ENCODE measurements around the gene TRAF1. TPM values are rescaled to one million over a fixed set of nuclear protein-coding genes. Genes with fewer than 3 reads are reported as not detected.
A peak's percentile ranks its signal among the peaks of the same experiment; 100 is the strongest.

TRAF1 gene
- total RNA-seq, 1 donor from 2014 or later, result 16.7 TPM

DNA sequence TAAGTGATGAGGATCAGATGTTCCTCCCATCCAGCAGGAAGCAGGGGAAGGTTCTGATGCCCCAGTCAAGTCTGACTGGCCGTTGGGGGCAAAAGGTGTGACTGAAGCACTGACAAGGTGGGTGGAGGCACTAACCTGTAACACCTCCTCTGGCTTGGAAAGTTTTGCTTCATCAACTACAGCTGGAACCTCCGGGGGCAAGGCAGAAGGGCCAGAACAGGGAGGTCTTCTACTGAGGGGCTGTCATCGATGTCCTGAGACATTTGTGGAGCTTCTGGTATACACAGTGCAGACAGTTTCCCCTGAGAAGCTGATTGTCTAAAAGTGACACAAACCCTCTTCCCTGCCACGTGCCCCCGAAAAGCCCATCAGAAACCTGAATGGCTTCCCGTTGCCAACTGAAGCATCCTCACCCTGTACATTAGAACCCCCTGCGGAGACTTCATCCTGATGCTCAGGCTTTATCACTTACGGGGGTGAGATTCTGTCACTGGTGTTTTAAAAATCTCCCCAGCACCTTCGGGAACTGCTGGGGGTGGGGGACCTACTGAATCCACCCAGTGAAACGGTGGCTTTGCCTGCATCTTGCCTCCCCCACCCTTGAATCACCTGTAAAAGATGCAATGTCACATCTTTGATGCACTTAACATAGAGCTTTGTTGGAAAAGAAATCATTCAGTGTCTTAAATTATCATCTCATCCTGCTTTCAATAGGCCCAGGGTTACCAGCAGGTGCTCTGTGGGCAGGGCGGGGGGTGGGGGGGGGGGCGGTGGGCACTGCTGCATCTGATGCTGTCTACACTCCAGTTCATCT, 24.6 kb downstream of the TRAF1 start:
- no peaks in the 10 kb centered on the region for H3K9me3 ChIP-seq
- no peak for DNase-seq (ENCODE audit: low spot score in 2 of 2)
- no peaks in the 10 kb centered on the region for H3K27me3 ChIP-seq
- peaks cover 16 to 22% of the 10 kb centered on the region in 2 donors for H3K36me3 ChIP-seq
- H3K27ac ChIP-seq, result no peak overlapping the region
- intact Hi-C loops (cut with DNase I), result no loop called here
- TF ChIP-seq, protein P1, sequence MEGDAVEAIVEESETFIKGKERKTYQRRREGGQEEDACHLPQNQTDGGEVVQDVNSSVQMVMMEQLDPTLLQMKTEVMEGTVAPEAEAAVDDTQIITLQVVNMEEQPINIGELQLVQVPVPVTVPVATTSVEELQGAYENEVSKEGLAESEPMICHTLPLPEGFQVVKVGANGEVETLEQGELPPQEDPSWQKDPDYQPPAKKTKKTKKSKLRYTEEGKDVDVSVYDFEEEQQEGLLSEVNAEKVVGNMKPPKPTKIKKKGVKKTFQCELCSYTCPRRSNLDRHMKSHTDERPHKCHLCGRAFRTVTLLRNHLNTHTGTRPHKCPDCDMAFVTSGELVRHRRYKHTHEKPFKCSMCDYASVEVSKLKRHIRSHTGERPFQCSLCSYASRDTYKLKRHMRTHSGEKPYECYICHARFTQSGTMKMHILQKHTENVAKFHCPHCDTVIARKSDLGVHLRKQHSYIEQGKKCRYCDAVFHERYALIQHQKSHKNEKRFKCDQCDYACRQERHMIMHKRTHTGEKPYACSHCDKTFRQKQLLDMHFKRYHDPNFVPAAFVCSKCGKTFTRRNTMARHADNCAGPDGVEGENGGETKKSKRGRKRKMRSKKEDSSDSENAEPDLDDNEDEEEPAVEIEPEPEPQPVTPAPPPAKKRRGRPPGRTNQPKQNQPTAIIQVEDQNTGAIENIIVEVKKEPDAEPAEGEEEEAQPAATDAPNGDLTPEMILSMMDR (IDR thresholded peaks at IDR 0.05), result no peak
- H3K4me1 ChIP-seq, result peaks cover 7 to 11% of the 10 kb centered on the region in 2 donors
- H3K4me3 ChIP-seq, result no peak overlapping the region

DNA sequence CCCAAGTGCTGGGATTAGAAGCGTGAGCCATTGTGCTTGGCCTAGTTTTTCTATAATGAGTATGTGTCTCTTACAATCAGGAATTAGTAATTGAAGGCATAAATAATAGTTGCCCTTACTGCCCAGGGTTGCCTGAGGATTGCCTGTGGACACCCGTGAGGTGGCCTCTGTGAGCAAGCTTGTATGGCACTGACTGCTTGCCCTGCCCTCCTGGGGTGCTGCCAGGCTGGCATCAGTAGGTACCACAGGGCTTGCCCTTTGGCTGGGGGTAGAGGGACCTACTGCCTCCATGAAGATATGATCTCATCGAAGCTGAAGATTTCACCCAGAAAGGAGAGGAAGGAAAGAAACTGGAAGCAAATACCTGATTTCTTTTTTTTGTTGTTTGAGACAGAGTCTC, 25.8 kb downstream of the TRAF1 start:
- intact Hi-C loops (cut with DNase I), result no loop called here
- no peaks in the 10 kb centered on the region for H3K27me3 ChIP-seq
- no peak for DNase-seq (ENCODE audit: low spot score in 2 of 2)
- H3K4me3 ChIP-seq, result no peak overlapping the region
- H3K4me1 ChIP-seq, result peaks cover 7 to 14% of the 10 kb centered on the region in 2 donors
- H3K9me3 ChIP-seq, result no peaks in the 10 kb centered on the region
- peaks cover 16 to 22% of the 10 kb centered on the region in 2 donors for H3K36me3 ChIP-seq
- TF ChIP-seq, protein P1 (IDR thresholded peaks at IDR 0.05), result no peak
- no peak overlapping the region for H3K27ac ChIP-seq

DNA sequence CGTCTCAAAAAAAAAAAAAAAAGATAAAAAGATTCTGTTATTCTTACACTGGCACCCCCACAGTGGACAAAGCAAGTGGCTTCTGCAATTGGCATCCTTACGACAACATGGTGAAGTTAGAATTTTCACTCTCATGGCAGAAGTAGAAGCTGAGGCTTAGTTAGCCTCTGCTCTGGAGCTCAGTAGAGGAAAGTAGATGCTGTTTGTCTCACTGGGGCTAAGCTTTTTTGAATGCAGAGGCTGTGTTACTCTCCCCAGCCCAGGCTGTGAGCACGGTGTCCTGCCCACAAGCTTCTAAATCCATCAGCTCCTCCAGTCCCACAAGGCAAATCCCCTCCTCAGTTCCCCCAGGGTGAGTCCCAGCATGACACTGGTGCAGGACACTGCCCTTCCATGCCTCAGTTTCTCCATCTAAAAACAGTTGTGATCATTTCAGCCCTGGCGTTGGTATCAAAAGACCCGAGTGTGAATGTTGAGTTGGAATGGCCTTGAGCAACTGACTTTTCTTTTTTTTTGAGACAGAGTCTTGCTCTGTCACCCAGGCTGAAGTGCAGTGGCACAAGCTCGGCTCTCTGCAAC, 27.0 kb downstream of the TRAF1 start:
- no peaks in the 10 kb centered on the region for H3K9me3 ChIP-seq
- H3K36me3 ChIP-seq, result peaks cover 7 to 15% of the 10 kb centered on the region in 2 donors
- no peaks in the 10 kb centered on the region for H3K27me3 ChIP-seq
- intact Hi-C loops (cut with DNase I), result no loop called here
- TF ChIP-seq, protein P1 (IDR thresholded peaks at IDR 0.05), result no peak
- H3K4me3 ChIP-seq, result no peak overlapping the region
- peaks cover 7 to 21% of the 10 kb centered on the region in 2 donors for H3K4me1 ChIP-seq
- no peak for DNase-seq (ENCODE audit: low spot score in 2 of 2)
- no peak overlapping the region for H3K27ac ChIP-seq

DNA sequence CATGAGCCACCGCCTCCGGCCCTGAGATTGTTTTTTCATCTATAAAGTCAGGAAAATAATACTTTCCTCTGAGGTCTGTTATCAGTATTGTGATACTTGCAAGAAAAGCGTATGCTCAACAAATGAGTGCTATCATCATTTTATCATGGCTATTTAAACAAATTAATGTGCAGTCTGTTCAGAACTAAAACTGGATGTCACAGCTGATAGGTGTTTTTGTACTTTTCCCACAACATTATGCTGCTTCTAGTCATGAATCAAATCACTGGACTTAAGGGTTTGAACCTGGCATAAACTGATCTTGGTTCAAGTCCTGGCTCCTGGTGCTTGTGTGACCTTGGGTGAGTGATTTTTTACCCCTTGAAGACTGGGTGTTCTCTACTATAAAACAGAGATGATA, 28.2 kb downstream of the TRAF1 start:
- no peaks in the 10 kb centered on the region for H3K27me3 ChIP-seq
- H3K9me3 ChIP-seq, result no peaks in the 10 kb centered on the region
- H3K4me1 ChIP-seq, result peaks cover 7 to 24% of the 10 kb centered on the region in 2 donors
- TF ChIP-seq, protein P1 (IDR thresholded peaks at IDR 0.05), result no peak
- no peak overlapping the region for H3K4me3 ChIP-seq
- no peak for DNase-seq (ENCODE audit: low spot score in 2 of 2)
- no peak overlapping the region for H3K27ac ChIP-seq
- peaks cover 0 to 4% of the 10 kb centered on the region in 2 donors for H3K36me3 ChIP-seq
- intact Hi-C loops (cut with DNase I), result no loop called here

DNA sequence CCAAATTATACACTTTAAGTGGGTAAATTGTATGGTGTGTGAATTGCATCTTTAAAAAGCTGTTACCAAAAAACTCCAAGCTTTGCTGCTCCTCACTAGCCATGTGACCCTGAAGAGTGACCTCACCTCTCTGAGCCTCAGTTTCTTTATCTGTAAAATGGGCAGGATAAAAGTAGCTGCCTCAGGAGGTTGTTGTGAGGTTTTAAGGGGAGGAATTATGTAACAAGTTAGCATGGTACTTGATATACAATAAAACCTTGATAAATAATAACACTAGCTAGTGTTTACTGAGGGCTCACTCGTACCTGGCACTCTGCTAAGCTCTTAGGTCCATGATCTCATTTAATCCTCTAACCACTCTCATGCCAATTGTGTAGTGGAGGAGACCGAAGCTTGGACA, 30.6 kb downstream of the TRAF1 start:
- no peaks in the 10 kb centered on the region for H3K27me3 ChIP-seq
- H3K4me1 ChIP-seq, result peaks cover 7 to 34% of the 10 kb centered on the region in 2 donors
- H3K36me3 ChIP-seq, result no peaks in the 10 kb centered on the region
- TF ChIP-seq, protein P1 (IDR thresholded peaks at IDR 0.05), result no peak
- no peaks in the 10 kb centered on the region for H3K9me3 ChIP-seq
- peak overlapping the region; percentile 90 for H3K27ac ChIP-seq
- intact Hi-C loops (cut with DNase I), result loop anchor here (2.0 kb wide), 1 partner anchor 19 kb away; no protein-coding TSS in a partner anchor
- no peak for DNase-seq (ENCODE audit: low spot score in 2 of 2)
- H3K4me3 ChIP-seq, result no peak overlapping the region

All from ascending aorta (tissue), 2 donors.